Ovary (tissue), 3 donors: Measurements from ENCODE around the gene CTCF.

Experiments used
- CTCF ChIP-seq, 3 donors: fragments of 450-650 bp in 2 of 3; fragments of 200-600 bp in 1 of 3; IDR thresholded peaks; one replicate each; pipeline versions ENCODE4 v1.5.1 to v1.8.0; 2016 to 2022; ENCODE audit warnings: antibody characterized with exemption in 3 of 3, mild to moderate bottlenecking in 1 of 3
- EP300 ChIP-seq: sonication (generic); formaldehyde crosslinking; IDR thresholded peaks from one replicate; pipeline ENCODE4 v1.6.1; 2017; ENCODE audit warnings: antibody characterized with exemption
- POLR2A ChIP-seq: fragments of 450-650 bp; IDR thresholded peaks from one replicate; pipeline ENCODE4 v1.6.1; 2017; ENCODE audit warnings: antibody characterized with exemption, mild to moderate bottlenecking, moderate library complexity
- donor health status: DM: no; HTN: no; CAD: no.

- TF ChIP-seq CTCF (IDR thresholded peaks at IDR 0.05) (no peak), POLR2A (no peak), EP300 (no peak)
These were observed 43.1 kb upstream of the CTCF start for GRCh38 chr16:67519242-67519641.
